ENCODE results near the gene NUFIP1.

DNA sequence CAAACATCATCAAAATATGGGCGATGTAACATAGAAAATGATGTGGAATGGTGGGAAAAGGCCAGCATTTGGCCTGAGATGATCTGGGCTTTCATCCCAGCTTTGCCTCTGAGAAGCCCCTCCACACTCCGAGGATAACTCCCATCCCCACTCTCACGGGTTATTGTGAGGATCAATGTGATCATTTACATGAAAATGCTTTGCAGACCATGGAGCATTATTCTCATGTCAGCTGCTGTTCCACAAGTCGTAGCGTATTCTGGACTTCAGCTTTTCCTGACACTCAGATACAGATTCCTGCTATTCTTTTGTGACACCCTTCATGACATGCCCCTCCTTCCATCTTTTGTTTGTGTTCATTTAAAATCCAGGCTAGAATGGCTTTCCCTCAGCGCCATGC lies 86.5 kb downstream of the NUFIP1 start:
- TF ChIP-seq, protein P1, sequence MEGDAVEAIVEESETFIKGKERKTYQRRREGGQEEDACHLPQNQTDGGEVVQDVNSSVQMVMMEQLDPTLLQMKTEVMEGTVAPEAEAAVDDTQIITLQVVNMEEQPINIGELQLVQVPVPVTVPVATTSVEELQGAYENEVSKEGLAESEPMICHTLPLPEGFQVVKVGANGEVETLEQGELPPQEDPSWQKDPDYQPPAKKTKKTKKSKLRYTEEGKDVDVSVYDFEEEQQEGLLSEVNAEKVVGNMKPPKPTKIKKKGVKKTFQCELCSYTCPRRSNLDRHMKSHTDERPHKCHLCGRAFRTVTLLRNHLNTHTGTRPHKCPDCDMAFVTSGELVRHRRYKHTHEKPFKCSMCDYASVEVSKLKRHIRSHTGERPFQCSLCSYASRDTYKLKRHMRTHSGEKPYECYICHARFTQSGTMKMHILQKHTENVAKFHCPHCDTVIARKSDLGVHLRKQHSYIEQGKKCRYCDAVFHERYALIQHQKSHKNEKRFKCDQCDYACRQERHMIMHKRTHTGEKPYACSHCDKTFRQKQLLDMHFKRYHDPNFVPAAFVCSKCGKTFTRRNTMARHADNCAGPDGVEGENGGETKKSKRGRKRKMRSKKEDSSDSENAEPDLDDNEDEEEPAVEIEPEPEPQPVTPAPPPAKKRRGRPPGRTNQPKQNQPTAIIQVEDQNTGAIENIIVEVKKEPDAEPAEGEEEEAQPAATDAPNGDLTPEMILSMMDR (IDR thresholded peaks at IDR 0.05; ENCODE audit: low read depth, low read length), result no peak
- TF ChIP-seq POLR2A (IDR thresholded peaks at IDR 0.05; ENCODE audit: extremely low read depth, insufficient read length), result no peak
